ENCODE data around the gene IL18.

GRCh38 chr11:112196519-112197087 is 32.7 kb upstream of the IL18 start:
- TF ChIP-seq, protein P1, sequence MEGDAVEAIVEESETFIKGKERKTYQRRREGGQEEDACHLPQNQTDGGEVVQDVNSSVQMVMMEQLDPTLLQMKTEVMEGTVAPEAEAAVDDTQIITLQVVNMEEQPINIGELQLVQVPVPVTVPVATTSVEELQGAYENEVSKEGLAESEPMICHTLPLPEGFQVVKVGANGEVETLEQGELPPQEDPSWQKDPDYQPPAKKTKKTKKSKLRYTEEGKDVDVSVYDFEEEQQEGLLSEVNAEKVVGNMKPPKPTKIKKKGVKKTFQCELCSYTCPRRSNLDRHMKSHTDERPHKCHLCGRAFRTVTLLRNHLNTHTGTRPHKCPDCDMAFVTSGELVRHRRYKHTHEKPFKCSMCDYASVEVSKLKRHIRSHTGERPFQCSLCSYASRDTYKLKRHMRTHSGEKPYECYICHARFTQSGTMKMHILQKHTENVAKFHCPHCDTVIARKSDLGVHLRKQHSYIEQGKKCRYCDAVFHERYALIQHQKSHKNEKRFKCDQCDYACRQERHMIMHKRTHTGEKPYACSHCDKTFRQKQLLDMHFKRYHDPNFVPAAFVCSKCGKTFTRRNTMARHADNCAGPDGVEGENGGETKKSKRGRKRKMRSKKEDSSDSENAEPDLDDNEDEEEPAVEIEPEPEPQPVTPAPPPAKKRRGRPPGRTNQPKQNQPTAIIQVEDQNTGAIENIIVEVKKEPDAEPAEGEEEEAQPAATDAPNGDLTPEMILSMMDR (IDR thresholded peaks at IDR 0.05; ENCODE audit: poor library complexity, severe bottlenecking) = no peak
- TF ChIP-seq SMC3 (conservative IDR thresholded peaks at IDR 0.05; ENCODE audit: poor library complexity) (no peak), POLR2AphosphoS5 (IDR thresholded peaks at IDR 0.05) (no peak), EP300 (conservative IDR thresholded peaks at IDR 0.05; ENCODE audit: poor library complexity, severe bottlenecking) (no peak), TAF1 (IDR thresholded peaks at IDR 0.05; ENCODE audit: low read depth) (no peak), EZH2 (IDR thresholded peaks at IDR 0.05; ENCODE audit: borderline replicate concordance, insufficient read depth, low read length, poor library complexity, severe bottlenecking) (no peak), MXI1 (conservative IDR thresholded peaks at IDR 0.05; ENCODE audit: poor library complexity, severe bottlenecking) (no peak), REST (IDR thresholded peaks at IDR 0.05; ENCODE audit: borderline replicate concordance) (no peak)
